NCI-H1417 treated with DMSO at 0.1 percent for 48 hours (cell line): Measurements from ENCODE around the gene FRY.

Experiments used
- DNase-seq: peaks from one replicate; lab custom pipeline; 2025; lab: John Stamatoyannopoulos, UW

Gene FRY

GRCh38 chr13:32086791-32087441 is 55.3 kb downstream of the FRY start:
- DNase-seq = no peak

GRCh38 chr13:32087955-32088747 is 56.6 kb downstream of the FRY start:
- DNase-seq = no peak

- DNase-seq = no peak
Measured at GRCh38 chr13:32092496-32092895, 60.9 kb downstream of the FRY start.

- no peak for DNase-seq
Measured at GRCh38 chr13:32093006-32093405, 61.4 kb downstream of the FRY start.

- DNase-seq = no peak
Measured at GRCh38 chr13:32098272-32098671, 66.7 kb downstream of the FRY start.

GRCh38 chr13:32105653-32106313 is 74.2 kb downstream of the FRY start:
- no peak for DNase-seq

- DNase-seq = no peak
Measured at GRCh38 chr13:32107474-32107873, 75.9 kb downstream of the FRY start.

GRCh38 chr13:32107973-32108372 is 76.4 kb downstream of the FRY start:
- no peak for DNase-seq

GRCh38 chr13:32113532-32113931 is 82.0 kb downstream of the FRY start:
- DNase-seq = no peak

- no peak for DNase-seq
Measured at GRCh38 chr13:32114284-32114950, 82.8 kb downstream of the FRY start.

- DNase-seq = no peak
Measured at GRCh38 chr13:32115066-32115465, 83.5 kb downstream of the FRY start.

- no peak for DNase-seq
Measured at GRCh38 chr13:32116210-32116609, 84.6 kb downstream of the FRY start.

- DNase-seq = no peak
Measured at GRCh38 chr13:32117001-32117400, 85.4 kb downstream of the FRY start.

GRCh38 chr13:32117701-32118100 is 86.1 kb downstream of the FRY start:
- no peak for DNase-seq

- no peak for DNase-seq
Measured at GRCh38 chr13:32121316-32121715, 89.7 kb downstream of the FRY start.

- no peak for DNase-seq
Measured at GRCh38 chr13:32124743-32125142, 93.2 kb downstream of the FRY start.

GRCh38 chr13:32125221-32125689 is 93.7 kb downstream of the FRY start:
- DNase-seq = no peak

- no peak for DNase-seq
Measured at GRCh38 chr13:32125751-32126150, 94.2 kb downstream of the FRY start.

GRCh38 chr13:32126278-32126677 is 94.7 kb downstream of the FRY start:
- DNase-seq = no peak

GRCh38 chr13:32126756-32127155 is 95.2 kb downstream of the FRY start:
- DNase-seq = no peak

- no peak for DNase-seq
Measured at GRCh38 chr13:32127691-32128090, 96.1 kb downstream of the FRY start.

- no peak for DNase-seq
Measured at GRCh38 chr13:32134241-32135055, 102.9 kb downstream of the FRY start.
